Body of pancreas (tissue), 4 donors: ENCODE data around the gene KDF1.

Experiments used
- POLR2A ChIP-seq, 3 donors: fragments of 450-650 bp; IDR thresholded peaks; one replicate each; pipeline ENCODE4 v1.6.1; 2016; ENCODE audit warnings: antibody characterized with exemption in 3 of 3, mild to moderate bottlenecking in 2 of 3
- TF ChIP-seq, protein P1 (sequence below), 7 experiments: fragments of 450-650 bp in 4 of 7; fragments of 200-600 bp in 3 of 7; sonication (generic) in 3 of 7; IDR thresholded peaks; one replicate each; pipeline ENCODE4 v1.5.1; 2016 to 2019; ENCODE audit warnings: antibody characterized with exemption in 7 of 7

DNA sequence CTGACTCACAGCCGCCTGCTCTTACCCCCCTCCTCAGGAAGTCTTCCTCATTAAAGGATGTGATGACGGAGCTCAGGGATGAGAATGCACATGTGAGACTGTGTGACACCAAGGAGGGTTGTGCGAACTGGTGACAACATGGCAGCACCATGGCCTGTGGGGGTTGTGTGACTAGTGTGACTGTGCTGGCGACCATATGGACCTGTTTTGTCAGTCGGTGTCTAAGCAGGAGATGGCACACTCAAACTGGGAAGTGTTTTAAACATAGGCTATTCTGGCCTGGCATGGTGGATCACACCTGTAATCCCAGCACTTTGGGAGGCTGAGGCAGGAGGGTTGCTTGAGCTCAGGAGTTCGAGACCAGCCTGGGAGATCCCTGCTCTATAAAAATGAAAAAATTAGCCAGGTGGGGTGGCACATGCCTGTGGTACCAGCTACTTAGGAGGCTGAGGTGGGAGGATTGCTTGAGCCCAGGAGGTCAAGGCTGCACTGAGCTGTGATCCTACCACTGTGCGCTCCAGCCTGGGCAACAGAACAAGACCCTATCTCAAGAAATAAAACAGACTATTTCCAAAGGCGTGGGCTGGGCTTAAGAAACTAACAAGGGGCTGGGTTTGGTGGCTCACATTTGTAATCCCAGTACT, 40.7 kb upstream of the KDF1 start:
- TF ChIP-seq, protein P1, sequence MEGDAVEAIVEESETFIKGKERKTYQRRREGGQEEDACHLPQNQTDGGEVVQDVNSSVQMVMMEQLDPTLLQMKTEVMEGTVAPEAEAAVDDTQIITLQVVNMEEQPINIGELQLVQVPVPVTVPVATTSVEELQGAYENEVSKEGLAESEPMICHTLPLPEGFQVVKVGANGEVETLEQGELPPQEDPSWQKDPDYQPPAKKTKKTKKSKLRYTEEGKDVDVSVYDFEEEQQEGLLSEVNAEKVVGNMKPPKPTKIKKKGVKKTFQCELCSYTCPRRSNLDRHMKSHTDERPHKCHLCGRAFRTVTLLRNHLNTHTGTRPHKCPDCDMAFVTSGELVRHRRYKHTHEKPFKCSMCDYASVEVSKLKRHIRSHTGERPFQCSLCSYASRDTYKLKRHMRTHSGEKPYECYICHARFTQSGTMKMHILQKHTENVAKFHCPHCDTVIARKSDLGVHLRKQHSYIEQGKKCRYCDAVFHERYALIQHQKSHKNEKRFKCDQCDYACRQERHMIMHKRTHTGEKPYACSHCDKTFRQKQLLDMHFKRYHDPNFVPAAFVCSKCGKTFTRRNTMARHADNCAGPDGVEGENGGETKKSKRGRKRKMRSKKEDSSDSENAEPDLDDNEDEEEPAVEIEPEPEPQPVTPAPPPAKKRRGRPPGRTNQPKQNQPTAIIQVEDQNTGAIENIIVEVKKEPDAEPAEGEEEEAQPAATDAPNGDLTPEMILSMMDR (IDR thresholded peaks at IDR 0.05): no peak
- no peak for TF ChIP-seq POLR2A (IDR thresholded peaks at IDR 0.05)
